ENCODE data around the gene DOCK1. TPM values are rescaled to one million over a fixed set of nuclear protein-coding genes. Genes with fewer than 3 reads are reported as not detected.

DOCK1 gene
- polyA plus RNA-seq, 1 donor from 2014 or later = 2.7 TPM

GRCh38 chr10:127302343-127302742, 397.1 kb downstream of the DOCK1 start:
- H3K79me2 ChIP-seq (replicated peaks; ENCODE audit: insufficient read depth, low read length) = no peaks in the 10 kb centered on the region
- no peak overlapping the region for H3K4me2 ChIP-seq (ENCODE audit: low read length)
- no peak overlapping the region for H3K9ac ChIP-seq (ENCODE audit: low read length)
- no peak overlapping the region for H2AFZ ChIP-seq (ENCODE audit: low read depth, low read length)
- H3K4me3 ChIP-seq (ENCODE audit: low read length) = no peak overlapping the region
- H3K9me2 ChIP-seq (ENCODE audit: insufficient read depth, low read length) = no peaks in the 10 kb centered on the region
- TF ChIP-seq RAD21 (conservative IDR thresholded peaks at IDR 0.05) (no peak), TAF1 (IDR thresholded peaks at IDR 0.05; ENCODE audit: low read depth) (no peak), EZH2 (IDR thresholded peaks at IDR 0.05; ENCODE audit: borderline replicate concordance, insufficient read depth, low read length, poor library complexity, severe bottlenecking) (no peak), EP300 (conservative IDR thresholded peaks at IDR 0.05; ENCODE audit: poor library complexity, severe bottlenecking) (no peak), REST (IDR thresholded peaks at IDR 0.05; ENCODE audit: borderline replicate concordance) (no peak), POLR2AphosphoS5 (IDR thresholded peaks at IDR 0.05) (no peak), SMC3 (conservative IDR thresholded peaks at IDR 0.05; ENCODE audit: poor library complexity) (no peak), CTCF (IDR thresholded peaks at IDR 0.05; ENCODE audit: poor library complexity, severe bottlenecking) (no peak), MXI1 (conservative IDR thresholded peaks at IDR 0.05; ENCODE audit: poor library complexity, severe bottlenecking) (no peak)
- no peaks in the 10 kb centered on the region for H3K9me3 ChIP-seq (ENCODE audit: low read length)
- no peaks in the 10 kb centered on the region for H3F3A ChIP-seq (ENCODE audit: insufficient read depth, low read length, poor library complexity, severe bottlenecking)
- H3K27me3 ChIP-seq (ENCODE audit: insufficient read depth, low read depth, low read length) = no peaks in the 10 kb centered on the region
- H3K27ac ChIP-seq (ENCODE audit: low read length) = no peak overlapping the region
- H3K36me3 ChIP-seq (ENCODE audit: insufficient read depth, low read length) = no peaks in the 10 kb centered on the region
- no peaks in the 10 kb centered on the region for H4K20me1 ChIP-seq (ENCODE audit: insufficient read depth)

- no peak overlapping the region for H3K4me3 ChIP-seq (ENCODE audit: low read length)
- no peaks in the 10 kb centered on the region for H3K9me3 ChIP-seq (ENCODE audit: low read length)
- no peaks in the 10 kb centered on the region for H3K9me2 ChIP-seq (ENCODE audit: insufficient read depth, low read length)
- H3F3A ChIP-seq (ENCODE audit: insufficient read depth, low read length, poor library complexity, severe bottlenecking) = no peaks in the 10 kb centered on the region
- H3K9ac ChIP-seq (ENCODE audit: low read length) = no peak overlapping the region
- no peaks in the 10 kb centered on the region for H4K20me1 ChIP-seq (ENCODE audit: insufficient read depth)
- H3K79me2 ChIP-seq (replicated peaks; ENCODE audit: insufficient read depth, low read length) = no peaks in the 10 kb centered on the region
- no peak overlapping the region for H3K27ac ChIP-seq (ENCODE audit: low read length)
- H3K4me2 ChIP-seq (ENCODE audit: low read length) = no peak overlapping the region
- H3K27me3 ChIP-seq (ENCODE audit: insufficient read depth, low read depth, low read length) = no peaks in the 10 kb centered on the region
- no peak overlapping the region for H2AFZ ChIP-seq (ENCODE audit: low read depth, low read length)
- H3K36me3 ChIP-seq (ENCODE audit: insufficient read depth, low read length) = no peaks in the 10 kb centered on the region
- TF ChIP-seq POLR2AphosphoS5 (IDR thresholded peaks at IDR 0.05) (no peak), MXI1 (conservative IDR thresholded peaks at IDR 0.05; ENCODE audit: poor library complexity, severe bottlenecking) (no peak), TAF1 (IDR thresholded peaks at IDR 0.05; ENCODE audit: low read depth) (no peak), REST (IDR thresholded peaks at IDR 0.05; ENCODE audit: borderline replicate concordance) (no peak), EP300 (conservative IDR thresholded peaks at IDR 0.05; ENCODE audit: poor library complexity, severe bottlenecking) (no peak), RAD21 (conservative IDR thresholded peaks at IDR 0.05) (no peak), CTCF (IDR thresholded peaks at IDR 0.05; ENCODE audit: poor library complexity, severe bottlenecking) (no peak), SMC3 (conservative IDR thresholded peaks at IDR 0.05; ENCODE audit: poor library complexity) (no peak), EZH2 (IDR thresholded peaks at IDR 0.05; ENCODE audit: borderline replicate concordance, insufficient read depth, low read length, poor library complexity, severe bottlenecking) (no peak)
Measured at GRCh38 chr10:127303105-127303504, 397.9 kb downstream of the DOCK1 start.

Data from neural cell (in vitro differentiated cells).